ENCODE data around the gene OMP.
"Not testable (repeated sequence)": the region's sequence is repeated elsewhere in the genome, so short reads cannot be mapped to it uniquely, and the experiment has no call there.

The OMP gene

DNA sequence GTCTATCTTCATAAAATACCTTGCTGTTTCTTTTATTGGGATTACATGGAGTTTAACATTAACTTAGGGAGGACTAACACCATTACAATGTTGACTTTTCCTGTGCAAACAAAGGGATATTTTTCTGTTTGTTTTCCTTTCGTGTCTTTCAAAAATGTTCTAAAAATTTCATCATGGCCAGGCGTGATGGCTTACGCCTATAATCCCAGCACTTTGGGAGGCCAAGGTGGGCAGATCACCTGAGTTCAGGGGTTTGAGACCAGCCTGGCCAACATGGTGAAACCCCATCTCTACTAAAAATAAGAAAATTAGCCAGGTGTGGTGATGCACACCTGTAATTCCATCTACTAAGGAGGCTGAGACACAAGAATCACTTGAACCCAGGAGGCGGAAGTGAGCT, 41.4 kb upstream of the OMP start:
- 98% methylated on average over 4 of the region's 4 CpGs for WGBS
- H3K9me3 ChIP-seq (ENCODE audit: insufficient read depth, low read depth, low read length); H3K4me3 ChIP-seq (ENCODE audit: low read length); H3K4me1 ChIP-seq (ENCODE audit: insufficient read depth, low read length); H3K36me3 ChIP-seq (ENCODE audit: insufficient read depth, low read length); H3K27ac ChIP-seq (ENCODE audit: low read depth, low read length); H3K9ac ChIP-seq (ENCODE audit: low read depth, low read length): not testable (repeated sequence)
- peaks cover 22% of the 10 kb centered on the region for H3K27me3 ChIP-seq (ENCODE audit: insufficient read depth, low read length)

- Histone ChIP-seq H3K36me3 (ENCODE audit: insufficient read depth, low read length) (no peaks in the 10 kb centered on the region), H3K9ac (ENCODE audit: low read depth, low read length) (no peak overlapping the region), H3K4me3 (ENCODE audit: low read length) (no peak overlapping the region), H3K4me1 (ENCODE audit: insufficient read depth, low read length) (peaks cover 12% of the 10 kb centered on the region), H3K9me3 (ENCODE audit: insufficient read depth, low read depth, low read length) (no peaks in the 10 kb centered on the region), H3K27me3 (ENCODE audit: insufficient read depth, low read length) (peaks cover 22% of the 10 kb centered on the region), H3K27ac (ENCODE audit: low read depth, low read length) (no peak overlapping the region)
Measured at GRCh38 chr11:77062924-77063323, 39.7 kb upstream of the OMP start.

GRCh38 chr11:77063407-77063806, 39.2 kb upstream of the OMP start:
- H3K9ac ChIP-seq (ENCODE audit: low read depth, low read length) = no peak overlapping the region
- H3K27ac ChIP-seq (ENCODE audit: low read depth, low read length) = no peak overlapping the region
- H3K27me3 ChIP-seq (ENCODE audit: insufficient read depth, low read length) = peaks cover 22% of the 10 kb centered on the region
- H3K4me1 ChIP-seq (ENCODE audit: insufficient read depth, low read length) = peaks cover 13% of the 10 kb centered on the region
- H3K9me3 ChIP-seq (ENCODE audit: insufficient read depth, low read depth, low read length) = no peaks in the 10 kb centered on the region
- no peak overlapping the region for H3K4me3 ChIP-seq (ENCODE audit: low read length)
- 91% methylated on average over 1 of the region's 1 CpG for WGBS
- H3K36me3 ChIP-seq (ENCODE audit: insufficient read depth, low read length) = no peaks in the 10 kb centered on the region

DNA sequence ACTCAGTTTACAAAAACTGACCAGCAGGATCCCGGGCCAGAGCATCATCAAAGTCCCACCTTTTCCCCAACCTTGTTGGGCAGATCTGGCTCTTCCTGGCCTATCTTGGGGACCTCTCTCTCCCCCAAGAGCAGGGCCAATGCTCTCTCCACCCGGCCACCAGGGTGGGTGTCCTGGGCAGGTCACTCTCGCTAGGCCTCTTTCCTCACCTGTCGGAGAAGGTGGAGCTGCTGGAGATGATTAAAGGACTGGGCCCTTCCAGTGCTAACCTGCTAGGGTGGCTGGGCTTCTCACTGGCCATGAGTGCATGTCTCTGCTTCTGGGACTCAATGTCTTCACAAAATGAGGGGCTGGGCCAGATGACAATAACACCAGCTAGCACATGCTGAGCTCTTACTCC, 38.8 kb upstream of the OMP start:
- Histone ChIP-seq H3K9me3 (ENCODE audit: insufficient read depth, low read depth, low read length) (no peaks in the 10 kb centered on the region), H3K4me1 (ENCODE audit: insufficient read depth, low read length) (peaks cover 13% of the 10 kb centered on the region), H3K9ac (ENCODE audit: low read depth, low read length) (no peak overlapping the region), H3K4me3 (ENCODE audit: low read length) (no peak overlapping the region), H3K27me3 (ENCODE audit: insufficient read depth, low read length) (peaks cover 22% of the 10 kb centered on the region), H3K27ac (ENCODE audit: low read depth, low read length) (no peak overlapping the region), H3K36me3 (ENCODE audit: insufficient read depth, low read length) (no peaks in the 10 kb centered on the region)
- WGBS = 90% methylated on average over 4 of the region's 4 CpGs

- H3K9me3 ChIP-seq (ENCODE audit: insufficient read depth, low read depth, low read length) = no peaks in the 10 kb centered on the region
- peaks cover 13% of the 10 kb centered on the region for H3K4me1 ChIP-seq (ENCODE audit: insufficient read depth, low read length)
- H3K27ac ChIP-seq (ENCODE audit: low read depth, low read length) = no peak overlapping the region
- 90% methylated on average over 4 of the region's 4 CpGs for WGBS
- H3K4me3 ChIP-seq (ENCODE audit: low read length) = no peak overlapping the region
- H3K9ac ChIP-seq (ENCODE audit: low read depth, low read length) = no peak overlapping the region
- H3K27me3 ChIP-seq (ENCODE audit: insufficient read depth, low read length) = peaks cover 22% of the 10 kb centered on the region
- no peaks in the 10 kb centered on the region for H3K36me3 ChIP-seq (ENCODE audit: insufficient read depth, low read length)
Measured at GRCh38 chr11:77064648-77065217, 37.9 kb upstream of the OMP start.

DNA sequence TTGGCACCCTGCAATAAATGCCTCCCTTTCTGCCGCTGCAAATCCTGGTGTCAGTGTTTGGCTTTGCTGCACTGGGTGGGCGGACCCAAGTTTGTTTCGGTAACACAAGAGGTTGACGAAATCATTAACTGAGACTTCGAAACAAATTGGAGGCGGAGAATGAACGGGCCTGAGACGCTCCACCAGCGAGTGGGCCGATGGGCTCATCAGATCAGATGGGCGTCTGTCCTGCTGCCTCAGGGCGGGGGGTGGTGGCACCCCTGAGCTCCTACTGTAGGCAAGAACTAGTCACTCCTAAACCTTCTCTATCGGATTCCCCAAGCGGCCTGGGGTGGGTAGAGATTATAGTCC, 36.8 kb upstream of the OMP start:
- Histone ChIP-seq H3K27ac (ENCODE audit: low read depth, low read length) (no peak overlapping the region; the same call in 1 of the 2 replicates), H3K4me1 (ENCODE audit: insufficient read depth, low read length) (peaks cover 13% of the 10 kb centered on the region), H3K4me3 (ENCODE audit: low read length) (peak overlapping the region; percentile 60), H3K36me3 (ENCODE audit: insufficient read depth, low read length) (no peaks in the 10 kb centered on the region), H3K9me3 (ENCODE audit: insufficient read depth, low read depth, low read length) (no peaks in the 10 kb centered on the region), H3K27me3 (ENCODE audit: insufficient read depth, low read length) (peaks cover 22% of the 10 kb centered on the region), H3K9ac (ENCODE audit: low read depth, low read length) (no peak overlapping the region)
- WGBS = 22% methylated on average over 14 of the region's 14 CpGs

DNA sequence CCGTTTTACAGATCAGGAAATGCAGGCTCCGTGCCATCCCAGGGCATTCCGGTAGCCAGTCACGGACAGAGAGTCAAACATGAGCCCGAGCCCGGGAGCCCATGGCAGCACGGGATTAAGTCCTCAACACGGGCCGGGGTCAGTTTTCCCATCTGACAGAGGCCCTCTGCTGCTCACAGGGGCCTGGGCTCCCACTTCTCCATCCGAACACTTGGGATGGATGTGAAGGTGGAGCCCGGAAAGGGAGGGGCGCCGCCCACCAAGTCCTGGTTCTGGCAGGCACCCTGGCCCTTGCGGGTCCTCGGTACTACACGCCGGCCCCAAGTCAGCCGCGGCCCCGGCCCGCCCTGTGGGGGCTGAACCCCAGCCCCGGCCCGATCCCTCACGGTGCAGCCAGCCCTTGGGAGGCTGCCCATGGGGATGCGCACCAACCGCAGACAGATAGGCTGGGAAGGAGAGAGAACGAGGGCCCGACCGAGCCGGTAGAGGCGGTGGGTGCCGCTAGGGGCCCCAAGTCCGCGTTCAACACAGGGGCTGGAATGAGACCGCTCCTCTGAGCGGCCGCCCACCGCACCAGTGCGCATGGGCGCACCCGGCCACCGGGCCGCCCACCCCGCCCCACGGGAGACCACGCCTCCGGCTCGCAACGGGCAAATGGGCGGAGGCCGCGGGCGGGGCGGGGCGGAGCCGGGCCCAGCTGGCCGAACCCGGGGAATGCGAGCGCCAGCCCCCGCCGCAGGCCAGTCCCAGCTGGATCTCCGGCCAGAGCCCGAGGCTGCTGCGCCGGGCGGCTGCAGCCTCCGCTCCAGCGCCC, 36.2 kb upstream of the OMP start, which contains the start of gene CAPN5:
TSS of gene CAPN5 (plus strand) at position 743 of the 814 bp plus-strand sequence. CDS start 17,916 bp downstream, outside the sequence.
- H3K9ac ChIP-seq (ENCODE audit: low read depth, low read length) = peak within 1 kb of the TSS; percentile 64
- H3K4me1 ChIP-seq (ENCODE audit: insufficient read depth, low read length) = peaks cover 13% of the 10 kb centered on the region
- H3K4me3 ChIP-seq (ENCODE audit: low read length) = peak within 1 kb of the TSS; percentile 60
- H3K27me3 ChIP-seq (ENCODE audit: insufficient read depth, low read length) = peaks cover 22% of the 10 kb centered on the region
- no peaks in the 10 kb centered on the region for H3K36me3 ChIP-seq (ENCODE audit: insufficient read depth, low read length)
- H3K9me3 ChIP-seq (ENCODE audit: insufficient read depth, low read depth, low read length) = no peaks in the 10 kb centered on the region
- under 1% methylated on average over 69 of the region's 69 CpGs for WGBS
- H3K27ac ChIP-seq (ENCODE audit: low read depth, low read length) = peak within 1 kb of the TSS; percentile 48; the same call in 1 of the 2 replicates

DNA sequence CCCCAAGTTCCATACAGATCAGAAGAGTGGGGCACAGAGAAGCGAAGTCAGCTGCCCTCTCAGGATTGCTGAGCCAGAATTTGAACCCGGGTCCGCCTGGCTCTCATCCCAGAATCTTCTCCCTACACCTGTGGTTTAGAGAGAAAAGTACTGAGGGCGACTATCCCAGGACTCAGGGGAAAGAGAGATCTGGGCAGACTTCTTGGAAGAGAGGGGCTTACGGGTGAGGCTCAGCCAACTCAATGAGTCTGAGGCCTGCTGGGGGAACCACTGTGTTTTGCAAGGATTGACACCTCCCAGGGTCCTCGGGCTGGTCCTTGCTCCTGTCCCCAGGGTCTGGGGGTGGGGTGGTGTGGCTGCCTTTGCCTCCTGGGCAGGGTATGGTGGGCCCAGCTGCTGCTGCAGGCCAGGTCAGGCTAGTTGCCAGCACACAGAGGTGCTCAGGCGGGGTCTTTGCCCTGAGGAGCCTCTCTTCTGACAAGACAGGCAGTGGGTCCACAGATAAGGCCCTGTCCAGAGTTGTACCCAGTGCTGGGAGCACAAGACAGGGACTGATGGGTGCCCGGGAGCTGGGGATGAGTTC, 34.7 kb upstream of the OMP start:
- no peak overlapping the region for H3K27ac ChIP-seq (ENCODE audit: low read depth, low read length)
- H3K9me3 ChIP-seq (ENCODE audit: insufficient read depth, low read depth, low read length) = no peaks in the 10 kb centered on the region
- H3K9ac ChIP-seq (ENCODE audit: low read depth, low read length) = peak overlapping the region; percentile 51; the same call in 1 of the 2 replicates
- no peaks in the 10 kb centered on the region for H3K36me3 ChIP-seq (ENCODE audit: insufficient read depth, low read length)
- peaks cover 22% of the 10 kb centered on the region for H3K27me3 ChIP-seq (ENCODE audit: insufficient read depth, low read length)
- peaks cover 13% of the 10 kb centered on the region for H3K4me1 ChIP-seq (ENCODE audit: insufficient read depth, low read length)
- peak overlapping the region; percentile 60 for H3K4me3 ChIP-seq (ENCODE audit: low read length)
- 83% methylated on average over 8 of the region's 8 CpGs for WGBS

- Histone ChIP-seq H3K4me3 (ENCODE audit: low read length) (no peak overlapping the region), H3K27ac (ENCODE audit: low read depth, low read length) (no peak overlapping the region), H3K4me1 (ENCODE audit: insufficient read depth, low read length) (peaks cover 13% of the 10 kb centered on the region), H3K27me3 (ENCODE audit: insufficient read depth, low read length) (peaks cover 22% of the 10 kb centered on the region), H3K9me3 (ENCODE audit: insufficient read depth, low read depth, low read length) (no peaks in the 10 kb centered on the region), H3K36me3 (ENCODE audit: insufficient read depth, low read length) (no peaks in the 10 kb centered on the region), H3K9ac (ENCODE audit: low read depth, low read length) (no peak overlapping the region)
- WGBS = 81% methylated on average over 7 of the region's 7 CpGs
Measured at GRCh38 chr11:77068457-77069335, 33.9 kb upstream of the OMP start.

GRCh38 chr11:77069336-77069968, 33.2 kb upstream of the OMP start:
- 84% methylated on average over 6 of the region's 6 CpGs for WGBS
- Histone ChIP-seq H3K9ac (ENCODE audit: low read depth, low read length) (no peak overlapping the region), H3K27ac (ENCODE audit: low read depth, low read length) (no peak overlapping the region), H3K27me3 (ENCODE audit: insufficient read depth, low read length) (peaks cover 14% of the 10 kb centered on the region), H3K4me3 (ENCODE audit: low read length) (no peak overlapping the region), H3K9me3 (ENCODE audit: insufficient read depth, low read depth, low read length) (no peaks in the 10 kb centered on the region), H3K36me3 (ENCODE audit: insufficient read depth, low read length) (no peaks in the 10 kb centered on the region), H3K4me1 (ENCODE audit: insufficient read depth, low read length) (peaks cover 13% of the 10 kb centered on the region)
